ENCODE results near the gene FGF14.

GRCh38 chr13:102309110-102309509, 92.7 kb downstream of the FGF14 start:
- TF ChIP-seq, protein P1, sequence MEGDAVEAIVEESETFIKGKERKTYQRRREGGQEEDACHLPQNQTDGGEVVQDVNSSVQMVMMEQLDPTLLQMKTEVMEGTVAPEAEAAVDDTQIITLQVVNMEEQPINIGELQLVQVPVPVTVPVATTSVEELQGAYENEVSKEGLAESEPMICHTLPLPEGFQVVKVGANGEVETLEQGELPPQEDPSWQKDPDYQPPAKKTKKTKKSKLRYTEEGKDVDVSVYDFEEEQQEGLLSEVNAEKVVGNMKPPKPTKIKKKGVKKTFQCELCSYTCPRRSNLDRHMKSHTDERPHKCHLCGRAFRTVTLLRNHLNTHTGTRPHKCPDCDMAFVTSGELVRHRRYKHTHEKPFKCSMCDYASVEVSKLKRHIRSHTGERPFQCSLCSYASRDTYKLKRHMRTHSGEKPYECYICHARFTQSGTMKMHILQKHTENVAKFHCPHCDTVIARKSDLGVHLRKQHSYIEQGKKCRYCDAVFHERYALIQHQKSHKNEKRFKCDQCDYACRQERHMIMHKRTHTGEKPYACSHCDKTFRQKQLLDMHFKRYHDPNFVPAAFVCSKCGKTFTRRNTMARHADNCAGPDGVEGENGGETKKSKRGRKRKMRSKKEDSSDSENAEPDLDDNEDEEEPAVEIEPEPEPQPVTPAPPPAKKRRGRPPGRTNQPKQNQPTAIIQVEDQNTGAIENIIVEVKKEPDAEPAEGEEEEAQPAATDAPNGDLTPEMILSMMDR (IDR thresholded peaks at IDR 0.05; ENCODE audit: low read depth, low read length, poor library complexity, severe bottlenecking), result no peak
- no peak for TF ChIP-seq EZH2phosphoT487 (IDR thresholded peaks at IDR 0.05; ENCODE audit: borderline replicate concordance, low read length)

Measured in DOHH2 (cell line).